IMR-90 (cell line): ENCODE measurements around the gene HOTAIR. TPM values are rescaled to one million over a fixed set of nuclear protein-coding genes. Genes with fewer than 3 reads are reported as not detected.

ENCODE experiments used
- ATAC-seq: fragments of 200-7000 bp; cut with Tn5 transposase; 2 replicates; pipeline ENCODE4 v1.9.1; 2020; ENCODE audit warnings: low read depth, mild to moderate bottlenecking, moderate library complexity
- BruUV-seq: library from RNA; stranded (reverse); fragments of 400-500 nt; replicated peaks from 2 replicates; lab custom pipeline; 2021; lab: Mats Ljungman, UMichigan
- CTCF ChIA-PET: fragments of 300-600 bp; formaldehyde crosslinking; extraction: SDS; loops from one replicate; lab custom pipeline; 2021; ENCODE audit warnings: antibody characterized with exemption; lab: Yijun Ruan, JAX
- POLR2A ChIA-PET: fragments of 300-600 bp; sonication (Branson Sonifier 250); formaldehyde crosslinking; loops from one replicate; lab custom pipeline; 2022; ENCODE audit warnings: antibody characterized with exemption; ENCODE audit not compliant: unreplicated experiment; lab: Charles Lee
- DNase-seq: peaks from one replicate; pipeline ENCODE4 v3.0.0; 2013
- H2AFZ ChIP-seq: replicated peaks from 2 replicates; pipeline ENCODE3; 2013; ENCODE audit warnings: low read length, mild to moderate bottlenecking; ENCODE audit not compliant: poor library complexity
- H2AK5ac ChIP-seq: 2 replicates; pipeline ENCODE4 v1.6.1; 2013; ENCODE audit warnings: low read depth, low read length, inconsistent platforms
- H2AK9ac ChIP-seq: replicated peaks from 2 replicates; pipeline ENCODE3; 2013; ENCODE audit warnings: mild to moderate bottlenecking, low read depth, low read length, moderate library complexity; ENCODE audit not compliant: poor library complexity
- H2BK120ac ChIP-seq: 2 replicates; pipeline ENCODE4 v1.6.1; 2013; ENCODE audit warnings: low read depth, low read length, inconsistent platforms
- H2BK15ac ChIP-seq: 3 replicates; pipeline ENCODE4 v1.6.1; 2013; ENCODE audit warnings: low read depth, low read length, inconsistent platforms
- H2BK20ac ChIP-seq: 2 replicates; pipeline ENCODE4 v1.6.1; 2013; ENCODE audit warnings: low read depth, mild to moderate bottlenecking, inconsistent platforms, low read length, moderate library complexity
- H2BK5ac ChIP-seq: 2 replicates; pipeline ENCODE4 v1.6.1; 2013; ENCODE audit warnings: mild to moderate bottlenecking, low read depth, low read length, inconsistent platforms; ENCODE audit not compliant: poor library complexity, severe bottlenecking
- H3K14ac ChIP-seq: replicated peaks from 2 replicates; pipeline ENCODE4 v1.6.1; 2013; ENCODE audit warnings: low read depth, low read length, inconsistent platforms
- H3K18ac ChIP-seq: 2 replicates; pipeline ENCODE4 v1.6.1; 2013; ENCODE audit warnings: low read depth, low read length, control low read depth
- H3K23ac ChIP-seq: 2 replicates; pipeline ENCODE4 v1.6.1; 2013; ENCODE audit warnings: low read depth, low read length, inconsistent platforms
- H3K27ac ChIP-seq: 2 replicates; pipeline ENCODE4 v1.5.1; 2013; ENCODE audit warnings: mild to moderate bottlenecking, control low read depth, low read length; ENCODE audit not compliant: insufficient read depth
- H3K27me3 ChIP-seq: 2 replicates; pipeline ENCODE4 v1.6.1; 2013; ENCODE audit warnings: low read length; ENCODE audit not compliant: control insufficient read depth, insufficient read depth
- H3K36me3 ChIP-seq: 2 replicates; pipeline ENCODE4 v1.6.1; 2013; ENCODE audit warnings: low read length, mixed read lengths; ENCODE audit not compliant: control insufficient read depth, insufficient read depth
- H3K4ac ChIP-seq: 2 replicates; pipeline ENCODE4 v1.6.1; 2013; ENCODE audit warnings: low read depth, low read length, inconsistent platforms
- H3K4me1 ChIP-seq: 2 replicates; pipeline ENCODE4 v1.6.1; 2013; ENCODE audit warnings: low read length, mixed read lengths; ENCODE audit not compliant: control insufficient read depth, insufficient read depth
- H3K4me2 ChIP-seq: 2 replicates; pipeline ENCODE4 v1.6.1; 2013; ENCODE audit warnings: low read depth, mild to moderate bottlenecking, control low read depth, low read length, moderate library complexity
- H3K4me3 ChIP-seq: 2 replicates; pipeline ENCODE4 v1.5.1; 2013; ENCODE audit warnings: low read depth, mild to moderate bottlenecking, control low read depth, low read length, moderate library complexity; ENCODE audit not compliant: insufficient read depth
- H3K56ac ChIP-seq: 2 replicates; pipeline ENCODE4 v1.6.1; 2013; ENCODE audit warnings: low read length, inconsistent platforms; ENCODE audit not compliant: insufficient read depth; ENCODE audit errors: extremely low read depth
- H3K79me1 ChIP-seq, 2 experiments: 2 replicates each; pipeline ENCODE4 v1.6.1; 2013; ENCODE audit warnings: low read length in 2 of 2, inconsistent platforms in 1 of 2, low read depth in 1 of 2
- H3K9ac ChIP-seq: 2 replicates; pipeline ENCODE4 v1.6.1; 2013; ENCODE audit warnings: low read depth, low read length, control low read depth
- H3K9me1 ChIP-seq: 2 replicates; pipeline ENCODE4 v1.6.1; 2013; ENCODE audit warnings: low read length, inconsistent platforms; ENCODE audit not compliant: insufficient read depth
- H3K9me3 ChIP-seq: 2 replicates; pipeline ENCODE4 v1.6.1; 2013; ENCODE audit warnings: low read length; ENCODE audit not compliant: control insufficient read depth, insufficient read depth
- H4K20me1 ChIP-seq: 2 replicates; pipeline ENCODE4 v1.6.1; 2013; ENCODE audit warnings: low read length, inconsistent platforms; ENCODE audit not compliant: insufficient read depth
- H4K5ac ChIP-seq: 2 replicates; pipeline ENCODE4 v1.6.1; 2013; ENCODE audit warnings: mild to moderate bottlenecking, low read depth, low read length, control low read depth
- H4K8ac ChIP-seq, 2 experiments: 2 replicates each; pipeline ENCODE4 v1.6.1; 2013; ENCODE audit warnings: low read depth in 2 of 2, low read length in 2 of 2, control low read depth in 1 of 2, inconsistent platforms in 1 of 2
- H4K91ac ChIP-seq: 2 replicates; pipeline ENCODE4 v1.6.1; 2013; ENCODE audit warnings: low read depth, low read length, inconsistent platforms; ENCODE audit not compliant: insufficient read depth
- BHLHE40 ChIP-seq: fragments of 150-350 bp; IDR thresholded peaks from 2 replicates; pipeline ENCODE4 v1.6.1; 2016; ENCODE audit warnings: mild to moderate bottlenecking, low read depth, low read length
- CEBPB ChIP-seq: IDR thresholded peaks from 2 replicates; pipeline ENCODE4 v1.6.1; 2012; ENCODE audit warnings: low read depth, low read length, improper control_type of control experiment
- CHD1 ChIP-seq: IDR thresholded peaks from 2 replicates; pipeline ENCODE4 v1.6.1; 2012; ENCODE audit warnings: low read depth, low read length, improper control_type of control experiment
- CTCF ChIP-seq: conservative IDR thresholded peaks from 2 replicates; pipeline ENCODE4 v1.5.1; 2012; ENCODE audit warnings: mild to moderate bottlenecking, low read depth, low read length, improper control_type of control experiment
- ELK1 ChIP-seq: fragments of 150-350 bp; IDR thresholded peaks from 2 replicates; pipeline ENCODE4 v1.6.1; 2016; ENCODE audit warnings: low read depth, mild to moderate bottlenecking, low read length, moderate library complexity, borderline replicate concordance
- FOS ChIP-seq: fragments of 150-350 bp; IDR thresholded peaks from 2 replicates; pipeline ENCODE4 v1.6.1; 2016; ENCODE audit warnings: low read depth, low read length
- MAFK ChIP-seq: IDR thresholded peaks from 2 replicates; pipeline ENCODE4 v1.6.1; 2012; ENCODE audit warnings: low read depth, low read length, improper control_type of control experiment
- MAZ ChIP-seq: IDR thresholded peaks from 2 replicates; pipeline ENCODE4 v1.6.1; 2012; ENCODE audit warnings: low read depth, mild to moderate bottlenecking, low read length, improper control_type of control experiment, moderate library complexity, borderline replicate concordance
- MXI1 ChIP-seq: IDR thresholded peaks from 2 replicates; pipeline ENCODE4 v1.6.1; 2012; ENCODE audit warnings: low read depth, mild to moderate bottlenecking, low read length, moderate library complexity, borderline replicate concordance
- NFE2L2 ChIP-seq: fragments of 150-350 bp; IDR thresholded peaks from 2 replicates; pipeline ENCODE4 v1.6.1; 2016; ENCODE audit warnings: low read depth, mild to moderate bottlenecking, low read length
- POLR2A ChIP-seq: IDR thresholded peaks from 2 replicates; pipeline ENCODE4 v1.6.1; 2012; ENCODE audit warnings: mild to moderate bottlenecking, low read depth, low read length
- RAD21 ChIP-seq: IDR thresholded peaks from 2 replicates; pipeline ENCODE4 v1.6.1; 2012; ENCODE audit warnings: low read length, improper control_type of control experiment
- RCOR1 ChIP-seq: IDR thresholded peaks from 2 replicates; pipeline ENCODE4 v1.6.1; 2012; ENCODE audit warnings: mild to moderate bottlenecking, low read length, improper control_type of control experiment; ENCODE audit not compliant: insufficient replicate concordance
- RFX5 ChIP-seq: IDR thresholded peaks from 2 replicates; pipeline ENCODE4 v1.8.0; 2012; ENCODE audit warnings: low read depth, mild to moderate bottlenecking, low read length, moderate library complexity
- SMC3 ChIP-seq: fragments of 150-350 bp; IDR thresholded peaks from 2 replicates; pipeline ENCODE4 v1.6.1; 2016; ENCODE audit warnings: low read depth, mild to moderate bottlenecking, antibody characterized with exemption, low read length, moderate library complexity
- USF2 ChIP-seq: fragments of 150-350 bp; IDR thresholded peaks from 2 replicates; pipeline ENCODE4 v1.6.1; 2017; ENCODE audit warnings: mild to moderate bottlenecking, antibody characterized with exemption, low read length, low read depth
- WGBS, 2 experiments: methylation state at CpG; one replicate each; pipeline versions ENCODE4 v1.1.5 to v1.1.7; 2013; ENCODE audit warnings: missing lambda C conversion rate in 2 of 2; ENCODE audit not compliant: insufficient read length in 1 of 2; ENCODE audit errors: extremely low coverage in 2 of 2; 5-methylcytosine and 5-hydroxymethylcytosine counted together
- dilution Hi-C: fragments of 300-500 bp; cut with HindIII; formaldehyde crosslinking; loops from one replicate; pipeline ENCODE4 v1.14.3; 2018; ENCODE audit warnings: low sequenced_read_pairs; ENCODE audit not compliant: unreplicated experiment
- in situ Hi-C: fragments of 300-500 bp; cut with MboI; formaldehyde crosslinking; loops from 3 replicates; pipeline ENCODE4 v1.14.3; 2019; ENCODE audit warnings: low sequenced_read_pairs, inconsistent platforms, mixed read lengths
- intact Hi-C: fragments of 100-400 bp; cut with micrococcal nuclease; formaldehyde crosslinking; loops from 2 replicates; pipeline ENCODE4 v1.10.0; 2022
- polyA plus RNA-seq, 3 experiments: library from polyadenylated mRNA; depleted of rRNA; stranded (reverse); fragments of >200 nt; gene quantifications; 2 replicates each; pipeline ENCODE4 v1.2.3, GENCODE V29; 2012; ENCODE audit warnings: low replicate concordance in 1 of 3
- total RNA-seq: library from RNA; depleted of rRNA; stranded (reverse); fragments of >200 nt; gene quantifications from 2 replicates; pipeline ENCODE4 v1.2.3, GENCODE V29; 2012

HOTAIR gene
- total and polyA plus RNA-seq, 2 of the 4 experiments (the other 2 are of a cell fraction) = not detected

- intact Hi-C loops (no loop called here), in situ Hi-C loops (no loop called here), dilution Hi-C loops (no loop called here)
- Histone ChIP-seq H3K27me3 (peaks cover 96% of the 10 kb centered on the region), H3K18ac (no peak overlapping the region), H3K9ac (no peak overlapping the region), H2AK5ac (no peak overlapping the region), H3K56ac (no peak overlapping the region), H2BK120ac (no peak overlapping the region), H2AFZ (no peak overlapping the region), H3K79me1 (no peaks in the 10 kb centered on the region), H3K4ac (no peak overlapping the region), H3K23ac (no peak overlapping the region), H3K36me3 (no peaks in the 10 kb centered on the region), H3K9me3 (peaks cover 6% of the 10 kb centered on the region), H3K9me1 (no peaks in the 10 kb centered on the region), H2BK20ac (no peak overlapping the region), H2AK9ac (no peak overlapping the region), H4K5ac (no peak overlapping the region), H4K8ac (no peak overlapping the region), H3K4me2 (no peak overlapping the region), H4K20me1 (no peaks in the 10 kb centered on the region), H3K14ac (no peak overlapping the region), H4K91ac (no peak overlapping the region), H3K27ac (no peak overlapping the region), H3K4me1 (no peaks in the 10 kb centered on the region), H3K4me3 (no peak overlapping the region), H2BK5ac (no peak overlapping the region), H2BK15ac (no peak overlapping the region)
- TF ChIP-seq POLR2A (no peak), CTCF (no peak), USF2 (no peak), RCOR1 (no peak), MAFK (no peak), CHD1 (no peak), MAZ (no peak), CEBPB (no peak), MXI1 (no peak), BHLHE40 (no peak), ELK1 (no peak), NFE2L2 (no peak), SMC3 (no peak), RFX5 (no peak), FOS (no peak), RAD21 (no peak)
- no TSS peak for BruUV-seq
- CTCF ChIA-PET = no interaction called here
- no peak for ATAC-seq
- WGBS, 2 experiments = 26% methylated on average over 4 of the region's 11 CpGs; no CpG with 5 or more reads in 1 of the 2 experiments
- POLR2A ChIA-PET = no interaction called here
- no peak for DNase-seq
Measured at GRCh38 chr12:53956914-53957536, 17.7 kb downstream of the HOTAIR start.
